Activated naive CD8-positive, alpha-beta T cell treated with anti-CD3 and anti-CD28 coated beads, Interleukin-2, amount 50 U/mL, for 24 hours (primary cell): ENCODE data around the gene ZNFX1.

ENCODE experiments used
- ATAC-seq: fragments of 150-1000 bp; cut with Tn5 transposase; one replicate; pipeline ENCODE4 v1.10.0; 2021
- DNase-seq: peaks from one replicate; pipeline ENCODE4 v3.0.0; 2021
- H3K27ac Mint-ChIP-seq: one replicate; pipeline ENCODE4 v1.8.0; 2021; ENCODE audit warnings: mild to moderate bottlenecking, mixed read lengths
- H3K27me3 Mint-ChIP-seq: one replicate; pipeline ENCODE4 v1.8.0; 2021; ENCODE audit warnings: mixed read lengths
- H3K36me3 Mint-ChIP-seq: one replicate; pipeline ENCODE4 v1.8.0; 2021; ENCODE audit warnings: low read depth, mixed read lengths
- H3K4me1 Mint-ChIP-seq: one replicate; pipeline ENCODE4 v1.8.0; 2021; ENCODE audit warnings: mixed read lengths
- H3K4me3 Mint-ChIP-seq: one replicate; pipeline ENCODE4 v1.8.0; 2021; ENCODE audit warnings: mild to moderate bottlenecking, moderate library complexity, mixed read lengths
- H3K9me3 Mint-ChIP-seq: one replicate; pipeline ENCODE4 v1.8.0; 2021; ENCODE audit warnings: mixed read lengths

ZNFX1 gene

DNA sequence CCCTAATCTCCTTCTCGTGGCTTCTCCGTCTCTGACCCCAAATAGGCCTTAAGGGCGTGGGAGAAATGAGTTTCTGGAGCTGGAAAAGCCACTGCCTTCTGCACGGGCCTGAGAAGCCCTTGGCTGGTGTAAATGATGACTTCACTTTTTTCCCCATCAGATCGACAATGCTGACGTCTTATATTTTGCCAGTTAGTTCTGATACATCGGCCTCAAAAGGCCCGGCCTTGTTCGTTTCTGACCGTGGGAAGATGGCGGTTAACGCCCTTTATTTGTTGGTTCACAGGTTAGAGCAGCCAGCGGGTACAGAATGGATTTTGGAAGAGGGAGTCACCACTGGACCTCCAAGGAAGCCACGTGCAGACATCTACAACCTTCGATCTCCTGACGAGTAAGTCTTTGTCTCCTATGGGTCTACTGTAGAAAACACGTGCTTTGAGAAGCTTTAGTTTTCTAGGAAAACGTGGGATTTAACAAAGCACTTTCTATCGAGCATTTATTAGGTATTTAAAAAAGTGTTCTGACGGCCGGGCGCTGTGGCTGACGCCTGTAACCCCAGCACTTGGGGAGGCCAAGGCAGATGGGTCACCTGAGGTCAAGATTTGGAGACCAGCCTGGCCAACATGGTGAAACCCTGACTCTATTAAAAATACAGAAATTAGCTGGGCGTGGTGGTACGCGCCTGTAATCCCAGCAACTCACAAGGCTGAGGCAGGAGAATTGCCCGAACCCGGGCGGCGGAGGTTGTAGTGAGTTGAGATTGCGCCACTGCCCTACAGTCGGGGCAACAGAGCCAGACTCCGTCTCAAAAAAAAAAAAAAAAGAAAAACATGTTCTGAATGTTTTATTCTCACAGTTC lies 1.2 kb upstream of the ZNFX1 start:
- peaks cover 81% of the 10 kb centered on the region for H3K36me3 Mint-ChIP-seq
- H3K27ac Mint-ChIP-seq: peak overlapping the region; percentile 99

DNA sequence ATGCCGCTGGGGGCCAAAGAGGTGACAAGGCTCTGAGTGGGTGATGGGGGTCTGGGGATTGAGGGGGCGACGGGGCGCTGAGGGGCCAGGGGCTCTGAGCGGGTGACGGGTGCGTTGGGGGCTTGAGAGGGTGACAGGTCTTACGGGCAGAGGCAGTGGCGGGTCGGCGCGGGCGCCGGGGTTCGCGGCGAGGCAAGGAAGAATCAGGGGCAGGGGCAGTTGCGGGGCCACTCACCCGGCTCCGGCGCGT lies 146 bp downstream of the ZNFX1 start:
- Mint-ChIP-seq H3K4me1 (peaks cover 78% of the 10 kb centered on the region), H3K27ac (peak overlapping the region; percentile 100), H3K27me3 (peaks cover 5% of the 10 kb centered on the region), H3K4me3 (peak overlapping the region; percentile 90), H3K9me3 (peaks cover 14% of the 10 kb centered on the region), H3K36me3 (peaks cover 78% of the 10 kb centered on the region)
- DNase-seq: no peak
- ATAC-seq: no peak

More for the DNA sequence above, 1.2 kb upstream of the ZNFX1 start:
- Mint-ChIP-seq H3K4me3 (peak overlapping the region; percentile 90), H3K4me1 (peaks cover 78% of the 10 kb centered on the region), H3K9me3 (peaks cover 20% of the 10 kb centered on the region), H3K27me3 (peaks cover 5% of the 10 kb centered on the region)
- ATAC-seq: no peak
- DNase-seq: no peak

DNA sequence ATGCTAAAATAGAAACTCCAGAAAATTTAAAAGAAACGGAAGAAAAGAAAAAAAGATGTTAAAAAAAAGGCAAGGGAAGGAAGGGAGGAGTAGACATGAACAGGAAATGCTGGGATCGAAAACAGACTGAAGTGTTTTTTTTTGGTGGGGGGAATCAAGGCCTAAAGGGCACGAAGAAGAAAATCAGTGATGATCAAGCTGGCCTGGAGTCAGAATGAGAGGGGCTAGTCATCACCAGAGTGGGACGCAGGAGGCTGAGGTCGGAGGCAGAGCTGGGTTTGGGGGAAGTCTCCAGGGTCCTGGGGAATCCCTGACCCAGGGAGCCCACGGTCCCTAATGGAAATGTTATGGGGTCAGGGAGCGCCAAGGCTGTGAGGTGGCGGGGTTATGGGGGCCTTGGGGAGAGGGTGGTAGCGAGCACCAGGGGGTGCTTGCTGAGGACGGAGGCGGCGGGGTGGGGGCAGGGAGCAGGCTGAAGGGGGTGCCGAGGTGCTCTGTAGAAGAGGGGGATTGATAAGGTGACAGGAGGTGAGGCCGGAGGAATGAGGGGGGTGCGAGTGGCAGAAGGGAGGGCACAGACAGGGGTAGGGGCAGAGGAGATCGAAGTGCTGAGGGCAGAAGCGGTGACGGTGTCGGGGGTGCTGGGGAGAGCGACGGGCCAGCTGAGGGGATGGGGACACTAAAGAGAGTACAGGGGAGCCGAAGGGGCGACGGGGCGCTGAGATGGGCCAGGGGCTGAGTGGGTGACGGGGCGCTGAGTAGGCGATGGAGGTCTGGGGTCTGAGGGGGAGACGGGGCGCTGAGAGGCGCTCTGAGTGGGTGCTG lies 684 bp downstream of the ZNFX1 start:
- peak; percentile 79 for DNase-seq
- peaks cover 14% of the 10 kb centered on the region for H3K9me3 Mint-ChIP-seq
- H3K4me1 Mint-ChIP-seq: peaks cover 78% of the 10 kb centered on the region
- peak overlapping the region; percentile 90 for H3K4me3 Mint-ChIP-seq
- peaks cover 5% of the 10 kb centered on the region for H3K27me3 Mint-ChIP-seq
- peak overlapping the region; percentile 100 for H3K27ac Mint-ChIP-seq
- ATAC-seq: peak; percentile 55
- H3K36me3 Mint-ChIP-seq: peaks cover 78% of the 10 kb centered on the region

DNA sequence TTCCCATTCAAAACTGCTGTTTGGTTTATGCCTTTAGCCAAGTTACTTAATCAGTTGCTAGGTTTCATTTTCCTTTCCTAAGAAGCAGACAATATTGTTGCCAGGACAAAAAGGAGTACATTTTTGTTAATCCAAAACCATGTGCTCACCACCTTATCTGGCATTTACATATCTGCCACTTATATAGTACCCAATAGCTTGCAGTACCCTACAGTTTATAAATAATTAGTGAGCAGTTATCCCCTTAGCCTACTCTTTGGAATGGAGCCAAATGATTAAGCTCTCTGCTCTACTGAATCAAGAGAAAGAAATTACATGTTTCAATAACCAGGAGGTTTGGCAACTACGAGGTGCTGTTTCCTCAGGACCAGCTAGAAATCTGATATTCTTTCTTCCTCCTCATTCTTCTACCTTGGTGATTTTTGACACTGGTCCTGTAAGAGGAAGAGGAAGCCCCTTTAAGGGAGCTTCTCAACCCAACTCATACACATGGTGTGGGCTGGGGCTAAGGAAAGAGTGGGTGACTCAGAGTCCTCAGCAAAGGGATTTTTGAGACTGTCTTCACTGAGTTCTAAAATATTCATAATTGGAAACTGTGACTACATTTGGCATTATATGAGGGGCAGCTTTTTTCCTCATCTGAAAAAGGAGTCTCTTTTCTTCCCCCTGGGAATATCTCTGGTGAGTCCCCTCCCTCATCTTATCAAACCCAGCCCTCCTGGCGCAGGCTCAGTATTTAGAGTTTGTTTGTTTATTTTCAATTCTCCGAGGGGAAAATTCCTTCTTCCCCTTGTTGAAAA lies 1.5 kb downstream of the ZNFX1 start:
- Mint-ChIP-seq H3K4me3 (peak overlapping the region; percentile 90), H3K36me3 (peaks cover 77% of the 10 kb centered on the region), H3K27ac (peak overlapping the region; percentile 100), H3K9me3 (peaks cover 10% of the 10 kb centered on the region), H3K4me1 (peaks cover 76% of the 10 kb centered on the region), H3K27me3 (peaks cover 5% of the 10 kb centered on the region)
- ATAC-seq (peak; percentile 67), DNase-seq (peak; percentile 61)

DNA sequence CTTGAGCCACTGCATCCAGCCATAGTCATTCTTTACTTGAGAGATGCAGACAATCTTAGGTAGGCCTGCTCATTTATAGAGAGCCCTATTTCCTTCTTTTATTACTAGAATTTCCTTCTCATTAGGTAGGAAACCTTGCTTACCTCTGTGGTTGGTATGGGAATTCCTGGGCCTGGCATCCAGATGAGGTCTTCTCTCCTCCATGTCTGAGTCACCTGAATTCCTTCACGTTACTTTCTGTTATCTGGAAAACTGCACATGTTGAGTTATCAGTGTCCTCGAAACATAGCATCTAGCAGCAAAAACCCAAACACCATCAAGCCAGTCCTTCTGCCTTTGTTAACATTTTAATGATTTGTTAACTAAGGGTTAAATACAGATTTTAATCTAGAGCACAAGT lies 2.2 kb downstream of the ZNFX1 start:
- H3K9me3 Mint-ChIP-seq: peaks cover 6% of the 10 kb centered on the region
- no peak for ATAC-seq
- peaks cover 77% of the 10 kb centered on the region for H3K36me3 Mint-ChIP-seq
- peak overlapping the region; percentile 90 for H3K4me3 Mint-ChIP-seq
- H3K27me3 Mint-ChIP-seq: peaks cover 3% of the 10 kb centered on the region
- DNase-seq: no peak
- H3K4me1 Mint-ChIP-seq: peaks cover 74% of the 10 kb centered on the region
- peak overlapping the region; percentile 100 for H3K27ac Mint-ChIP-seq

DNA sequence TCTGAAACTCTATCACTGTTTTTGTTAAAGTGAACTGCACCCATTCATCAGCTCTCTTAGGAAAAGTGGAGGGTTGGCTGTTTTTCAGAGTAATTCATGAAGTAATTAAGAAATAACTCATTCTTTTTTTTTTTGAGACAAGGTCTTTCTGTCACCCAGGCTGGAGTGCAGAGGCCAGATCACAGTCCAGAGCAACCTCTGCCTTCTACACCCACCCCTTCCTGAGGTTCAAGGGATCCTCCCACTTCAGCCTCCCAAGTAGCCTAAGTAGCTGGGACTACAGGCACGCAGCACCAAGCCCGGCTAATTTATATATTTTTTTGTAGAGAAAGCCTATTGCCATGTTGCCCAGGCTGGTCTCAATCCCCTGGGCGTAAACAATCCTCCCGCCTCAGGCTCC lies 2.6 kb downstream of the ZNFX1 start:
- Mint-ChIP-seq H3K4me3 (peak overlapping the region; percentile 90), H3K4me1 (peaks cover 77% of the 10 kb centered on the region), H3K27me3 (peaks cover 3% of the 10 kb centered on the region), H3K9me3 (peaks cover 5% of the 10 kb centered on the region), H3K27ac (peak overlapping the region; percentile 100), H3K36me3 (peaks cover 77% of the 10 kb centered on the region)
- ATAC-seq: no peak
- DNase-seq: no peak

DNA sequence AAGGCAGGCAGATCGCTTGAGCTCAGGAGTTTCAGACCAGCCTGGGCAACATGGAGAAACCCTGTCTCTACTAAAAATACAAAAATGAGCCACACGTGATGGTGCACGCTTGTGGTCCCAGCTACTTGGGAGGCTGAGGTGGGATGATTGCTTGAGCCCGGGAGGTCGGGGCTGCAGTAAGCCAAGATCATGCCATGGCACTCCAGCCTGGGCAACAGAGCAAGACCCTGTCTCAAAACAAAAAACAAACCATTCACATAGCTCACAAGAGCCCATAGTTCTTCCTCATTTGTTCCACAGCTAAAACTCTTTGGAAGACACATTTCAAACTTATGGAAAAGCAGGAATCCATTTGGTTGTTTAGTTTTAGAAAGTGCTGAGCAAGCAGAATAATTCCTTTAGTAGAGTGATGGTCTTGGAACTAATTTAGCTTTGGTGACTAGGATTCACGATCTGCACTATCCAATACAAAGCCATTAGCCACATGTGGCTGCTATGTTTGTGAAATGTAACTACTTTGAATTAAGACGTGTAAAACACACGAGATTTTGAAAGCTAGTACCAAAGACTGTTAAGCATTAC lies 4.1 kb downstream of the ZNFX1 start:
- DNase-seq: no peak
- H3K27ac Mint-ChIP-seq: peak overlapping the region; percentile 56
- H3K4me3 Mint-ChIP-seq: peak overlapping the region; percentile 46
- peaks cover 76% of the 10 kb centered on the region for H3K36me3 Mint-ChIP-seq
- ATAC-seq: no peak
- H3K9me3 Mint-ChIP-seq: peaks cover 4% of the 10 kb centered on the region
- H3K27me3 Mint-ChIP-seq: peaks cover 3% of the 10 kb centered on the region
- H3K4me1 Mint-ChIP-seq: peaks cover 77% of the 10 kb centered on the region

DNA sequence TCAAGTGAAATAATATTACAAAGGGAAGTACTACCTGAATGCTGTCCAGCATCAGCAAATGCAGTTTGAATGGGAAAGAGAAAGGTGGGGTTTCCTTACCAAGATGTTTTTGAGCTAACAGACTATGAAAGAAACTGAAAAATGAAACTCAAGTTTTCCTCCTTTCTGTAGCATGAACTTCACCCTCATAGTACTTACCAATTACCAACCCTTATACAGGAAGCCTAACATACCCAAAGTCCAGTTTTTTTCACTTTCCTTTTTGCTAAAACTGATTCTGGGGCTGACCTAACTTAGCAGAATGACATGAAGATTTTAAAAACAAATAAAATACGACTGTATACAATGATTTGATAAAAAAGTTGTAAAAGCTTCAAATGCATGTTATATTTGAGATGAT lies 5.2 kb downstream of the ZNFX1 start:
- Mint-ChIP-seq H3K9me3 (peaks cover 5% of the 10 kb centered on the region), H3K36me3 (peaks cover 78% of the 10 kb centered on the region)
- DNase-seq: no peak

DNA sequence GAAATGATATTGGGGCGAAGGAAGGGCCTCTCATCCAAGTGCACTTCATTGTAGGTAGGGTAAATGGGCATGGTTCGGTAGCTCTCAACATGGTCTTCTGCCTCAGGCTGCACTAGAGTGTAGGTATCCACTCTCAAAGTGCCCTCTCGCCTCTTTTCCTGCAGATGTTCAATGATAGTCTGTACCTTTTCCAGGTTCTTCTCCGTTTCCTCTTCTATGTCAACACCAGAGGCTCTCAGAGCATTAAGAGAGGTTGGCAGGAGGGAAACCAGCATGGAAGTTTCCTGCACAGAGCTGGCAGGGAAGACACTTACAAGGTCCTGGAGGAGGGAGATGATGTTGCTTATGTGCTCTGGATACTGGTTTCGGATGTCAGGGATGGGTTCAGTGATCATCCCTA lies 7.1 kb downstream of the ZNFX1 start:
- ATAC-seq (no peak), DNase-seq (no peak)
- Mint-ChIP-seq H3K27me3 (no peaks in the 10 kb centered on the region), H3K4me3 (peak overlapping the region; percentile 78), H3K9me3 (peaks cover 5% of the 10 kb centered on the region), H3K27ac (no peak overlapping the region), H3K4me1 (peaks cover 85% of the 10 kb centered on the region), H3K36me3 (peaks cover 82% of the 10 kb centered on the region)

More for the DNA sequence above, 5.2 kb downstream of the ZNFX1 start:
- ATAC-seq: no peak
- peaks cover 81% of the 10 kb centered on the region for H3K4me1 Mint-ChIP-seq
- H3K27ac Mint-ChIP-seq: peak overlapping the region; percentile 79
- no peaks in the 10 kb centered on the region for H3K27me3 Mint-ChIP-seq
- H3K4me3 Mint-ChIP-seq: peak overlapping the region; percentile 67

DNA sequence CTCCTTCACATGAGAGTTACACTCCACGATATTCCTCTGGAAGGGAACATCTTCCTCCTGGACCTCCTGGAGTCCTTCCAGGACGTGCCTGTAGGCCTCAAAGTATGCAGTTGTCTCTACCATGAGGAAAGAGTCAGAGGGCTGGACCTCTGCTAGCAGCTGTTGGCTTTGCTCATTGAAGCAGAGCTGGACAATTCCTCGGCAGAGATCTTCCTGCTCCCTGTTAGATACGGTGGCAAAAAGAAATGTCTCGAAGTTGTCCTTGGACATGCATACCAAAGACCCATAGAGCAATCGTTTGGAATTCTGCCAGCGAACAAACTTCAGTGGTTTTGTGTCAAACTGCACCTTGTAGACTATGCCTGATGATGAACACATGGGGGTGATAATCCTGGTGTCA lies 7.7 kb downstream of the ZNFX1 start:
- Mint-ChIP-seq H3K27ac (peak overlapping the region; percentile 60), H3K4me3 (peak overlapping the region; percentile 78), H3K9me3 (peaks cover 5% of the 10 kb centered on the region), H3K36me3 (peaks cover 80% of the 10 kb centered on the region), H3K4me1 (peaks cover 82% of the 10 kb centered on the region), H3K27me3 (no peaks in the 10 kb centered on the region)
- ATAC-seq (no peak), DNase-seq (no peak)

DNA sequence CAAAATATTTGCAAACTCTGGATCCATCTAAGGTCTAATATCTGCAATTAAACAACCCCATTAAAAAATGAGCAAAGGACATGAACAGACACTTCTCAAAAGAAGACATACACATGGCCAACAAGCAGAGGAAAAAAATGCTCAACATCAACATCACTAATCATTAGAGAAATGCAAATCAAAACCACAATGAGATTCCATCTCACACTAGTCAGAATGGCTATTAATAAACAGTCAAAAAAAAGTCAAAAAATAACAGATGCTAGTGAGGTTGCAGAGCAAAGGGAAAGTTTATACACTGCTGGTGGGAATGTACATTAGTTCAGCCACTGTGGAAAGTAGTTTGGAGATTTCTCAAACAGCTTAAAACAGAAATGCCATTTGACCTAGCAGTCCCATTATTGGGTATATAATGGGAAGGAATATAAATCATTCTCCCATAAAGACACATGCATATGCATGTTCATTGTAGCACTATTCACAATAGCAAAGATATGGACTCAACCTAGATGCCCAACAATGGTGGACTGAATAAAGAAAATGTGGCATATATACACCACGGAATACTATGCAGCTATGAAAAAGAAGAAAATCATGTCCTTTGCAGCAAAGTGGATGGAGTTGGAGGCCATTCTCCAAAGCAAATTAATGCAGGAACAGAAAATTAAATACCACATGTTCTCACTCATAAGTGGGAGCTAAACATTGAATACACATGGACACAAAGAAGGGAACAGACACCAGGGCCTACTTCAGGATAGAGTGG lies 9.1 kb downstream of the ZNFX1 start:
- Mint-ChIP-seq H3K27me3 (no peaks in the 10 kb centered on the region), H3K4me1 (peaks cover 75% of the 10 kb centered on the region), H3K27ac (peak overlapping the region; percentile 54), H3K4me3 (peak overlapping the region; percentile 78), H3K9me3 (peaks cover 5% of the 10 kb centered on the region), H3K36me3 (peaks cover 87% of the 10 kb centered on the region)
- no peak for ATAC-seq
- DNase-seq: no peak

DNA sequence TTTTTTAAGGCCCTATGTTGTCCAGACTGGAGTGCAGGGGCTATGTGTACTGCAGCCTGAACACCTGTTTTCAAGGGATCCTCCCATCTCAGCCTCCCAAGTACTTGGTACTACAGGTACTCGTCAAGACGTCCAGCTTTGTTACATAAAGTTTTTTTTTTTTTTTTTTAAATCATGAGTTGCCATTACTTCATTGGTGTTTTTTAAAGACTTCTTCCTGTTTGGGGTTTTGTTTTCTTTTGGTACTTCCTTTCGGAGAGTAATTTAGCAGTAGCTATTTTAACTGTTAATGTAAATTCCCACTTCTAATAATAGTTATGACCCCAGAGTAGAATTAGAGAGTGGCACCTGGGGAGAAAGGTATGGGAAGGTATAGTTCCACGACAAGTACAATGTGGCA lies 10.5 kb downstream of the ZNFX1 start:
- no peak for DNase-seq
- H3K27ac Mint-ChIP-seq: peak overlapping the region; percentile 55
- peak overlapping the region; percentile 78 for H3K4me3 Mint-ChIP-seq
- no peaks in the 10 kb centered on the region for H3K27me3 Mint-ChIP-seq
- H3K36me3 Mint-ChIP-seq: peaks cover 91% of the 10 kb centered on the region
- peaks cover 65% of the 10 kb centered on the region for H3K4me1 Mint-ChIP-seq
- peaks cover 5% of the 10 kb centered on the region for H3K9me3 Mint-ChIP-seq
- no peak for ATAC-seq

DNA sequence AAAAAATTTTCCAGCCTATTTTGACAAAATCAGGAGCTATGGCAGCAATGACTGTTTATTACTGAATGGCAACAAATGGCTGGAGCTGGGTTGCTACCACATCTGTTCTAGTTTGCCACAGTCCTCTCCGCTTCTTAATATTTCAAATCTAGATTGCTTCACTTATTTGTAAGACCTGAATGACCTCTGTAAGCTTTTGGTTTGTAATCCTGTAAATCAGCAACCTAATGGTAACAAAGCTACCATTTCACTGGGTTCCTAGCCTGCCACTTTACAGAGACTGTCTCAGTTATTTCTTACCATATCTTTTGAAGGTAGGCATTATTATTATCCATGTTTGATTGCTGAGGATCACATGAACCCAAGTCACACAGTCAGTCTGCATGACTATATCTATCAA lies 15.4 kb downstream of the ZNFX1 start:
- DNase-seq (no peak), ATAC-seq (no peak)
- H3K4me3 Mint-ChIP-seq: no peak overlapping the region
- peaks cover 3% of the 10 kb centered on the region for H3K9me3 Mint-ChIP-seq
- H3K4me1 Mint-ChIP-seq: peaks cover 42% of the 10 kb centered on the region
- H3K27ac Mint-ChIP-seq: peak overlapping the region; percentile 42
- H3K27me3 Mint-ChIP-seq: no peaks in the 10 kb centered on the region
- peaks cover 85% of the 10 kb centered on the region for H3K36me3 Mint-ChIP-seq
